Kasumi-1 (cell line): ENCODE measurements around the gene CDC14A.

Experiments used
- DNase-seq, 2 experiments: peaks; one replicate each; lab custom pipeline; 2025; lab: John Stamatoyannopoulos, UW

Gene CDC14A

DNA sequence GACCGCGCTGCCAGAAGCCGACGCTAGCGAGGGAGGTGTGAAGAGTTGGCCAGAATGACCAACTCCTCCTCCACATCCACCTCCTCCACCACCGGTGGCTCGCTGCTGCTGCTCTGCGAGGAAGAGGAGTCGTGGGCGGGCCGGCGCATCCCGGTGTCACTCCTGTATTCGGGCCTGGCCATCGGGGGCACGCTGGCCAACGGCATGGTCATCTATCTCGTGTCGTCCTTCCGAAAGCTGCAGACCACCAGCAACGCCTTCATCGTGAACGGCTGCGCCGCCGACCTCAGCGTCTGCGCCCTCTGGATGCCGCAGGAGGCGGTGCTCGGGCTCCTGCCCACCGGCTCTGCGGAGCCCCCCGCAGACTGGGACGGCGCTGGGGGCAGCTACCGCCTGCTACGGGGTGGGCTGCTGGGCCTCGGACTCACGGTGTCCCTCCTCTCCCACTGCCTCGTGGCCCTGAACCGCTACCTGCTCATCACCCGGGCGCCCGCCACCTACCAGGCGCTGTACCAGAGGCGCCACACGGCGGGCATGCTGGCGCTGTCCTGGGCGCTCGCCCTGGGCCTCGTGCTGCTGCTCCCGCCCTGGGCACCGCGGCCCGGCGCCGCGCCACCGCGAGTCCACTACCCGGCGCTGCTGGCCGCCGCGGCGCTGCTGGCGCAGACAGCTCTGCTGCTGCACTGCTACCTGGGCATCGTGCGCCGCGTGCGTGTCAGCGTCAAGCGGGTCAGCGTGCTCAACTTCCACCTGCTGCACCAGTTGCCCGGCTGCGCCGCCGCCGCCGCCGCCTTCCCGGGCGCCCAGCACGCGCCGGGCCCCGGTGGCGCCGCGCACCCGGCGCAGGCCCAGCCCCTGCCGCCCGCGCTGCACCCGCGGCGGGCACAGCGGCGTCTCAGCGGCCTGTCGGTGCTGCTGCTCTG lies 186.9 kb downstream of the CDC14A start:
- no peak for DNase-seq

DNA sequence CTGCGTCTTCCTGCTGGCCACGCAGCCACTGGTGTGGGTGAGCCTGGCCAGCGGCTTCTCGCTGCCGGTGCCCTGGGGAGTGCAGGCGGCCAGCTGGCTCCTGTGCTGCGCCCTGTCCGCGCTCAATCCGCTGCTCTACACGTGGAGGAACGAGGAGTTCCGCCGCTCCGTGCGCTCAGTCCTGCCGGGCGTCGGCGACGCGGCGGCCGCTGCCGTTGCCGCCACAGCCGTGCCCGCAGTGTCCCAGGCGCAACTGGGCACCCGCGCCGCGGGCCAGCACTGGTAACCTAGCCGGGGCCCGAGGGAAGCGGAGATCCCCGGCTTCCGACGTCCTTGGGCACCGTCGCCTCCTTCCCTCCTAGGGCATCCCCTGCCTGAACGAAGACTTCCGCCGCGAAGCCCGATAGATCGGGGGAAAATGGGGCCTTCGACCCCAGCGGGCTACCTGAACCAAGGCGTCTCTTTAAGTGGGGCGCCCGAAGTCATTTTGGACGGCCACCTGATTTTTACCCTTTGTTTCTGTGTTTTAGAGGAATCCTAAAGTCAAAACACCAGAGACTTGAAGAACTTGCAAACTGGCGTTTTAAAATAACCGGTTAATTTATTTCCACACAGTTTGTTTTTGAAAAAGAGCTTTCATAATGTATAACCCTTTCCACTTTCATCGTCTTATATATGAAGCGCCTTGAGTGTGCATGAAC lies 187.7 kb downstream of the CDC14A start:
- DNase-seq: peak in 1 of 2 experiments; percentile 27

DNA sequence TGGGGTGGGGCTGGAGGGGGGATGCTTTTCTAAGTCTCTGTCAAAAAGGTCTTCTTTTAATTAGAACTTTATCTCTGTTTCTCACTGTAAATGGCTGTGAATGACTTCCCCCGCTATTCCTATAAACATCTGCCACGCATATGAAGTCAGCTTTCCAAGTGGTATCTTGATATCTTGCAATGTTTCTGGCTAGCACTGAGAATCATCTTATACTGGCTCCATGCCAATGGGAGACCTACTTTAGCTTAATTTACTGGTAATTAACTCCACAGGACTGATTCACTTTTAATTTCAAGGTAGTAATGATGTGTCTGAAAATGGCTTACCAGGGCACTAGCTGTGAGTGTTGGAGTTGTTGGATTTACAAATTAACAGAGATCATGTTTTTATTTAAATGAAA lies 190.0 kb downstream of the CDC14A start:
- no peak for DNase-seq

DNA sequence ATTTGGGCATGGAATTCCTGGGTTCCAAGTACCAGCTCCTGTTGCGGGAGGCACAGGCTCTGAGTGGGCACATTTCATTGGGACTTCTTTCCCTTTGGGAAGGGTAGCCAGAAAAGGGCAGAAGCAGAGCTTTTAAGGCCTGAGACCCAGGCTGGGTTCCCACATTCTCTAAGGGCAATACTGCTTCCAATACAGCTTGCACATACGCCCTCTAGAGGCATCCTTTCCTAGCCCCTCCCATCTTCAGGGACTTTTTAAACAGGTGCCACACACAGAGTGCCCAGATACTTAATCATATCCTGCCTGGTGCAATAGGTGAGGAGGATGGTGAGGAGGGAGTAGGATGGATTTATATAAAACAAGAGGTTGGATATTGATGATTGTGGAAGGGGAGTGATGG lies 191.3 kb downstream of the CDC14A start:
- peak; percentile 58 to 67 for DNase-seq

DNA sequence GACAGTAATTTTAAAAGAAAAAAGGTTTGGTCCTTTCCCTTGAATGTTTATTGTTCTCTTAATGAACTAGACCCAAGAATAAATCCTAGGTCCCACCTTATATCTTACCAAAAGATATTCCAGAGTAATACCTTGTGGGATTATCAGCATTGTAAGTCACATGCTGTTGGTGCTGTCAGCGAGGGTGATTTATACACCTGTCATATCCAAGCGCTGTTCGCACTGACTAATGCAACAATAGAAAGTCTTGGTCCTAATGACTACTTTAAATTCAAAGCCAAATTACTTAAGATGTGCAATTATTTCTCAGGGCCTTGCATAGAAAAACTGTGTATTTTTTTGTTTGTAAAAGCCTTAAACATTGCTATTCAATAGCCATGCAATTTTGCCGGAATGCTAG lies 192.5 kb downstream of the CDC14A start:
- DNase-seq: no peak

DNA sequence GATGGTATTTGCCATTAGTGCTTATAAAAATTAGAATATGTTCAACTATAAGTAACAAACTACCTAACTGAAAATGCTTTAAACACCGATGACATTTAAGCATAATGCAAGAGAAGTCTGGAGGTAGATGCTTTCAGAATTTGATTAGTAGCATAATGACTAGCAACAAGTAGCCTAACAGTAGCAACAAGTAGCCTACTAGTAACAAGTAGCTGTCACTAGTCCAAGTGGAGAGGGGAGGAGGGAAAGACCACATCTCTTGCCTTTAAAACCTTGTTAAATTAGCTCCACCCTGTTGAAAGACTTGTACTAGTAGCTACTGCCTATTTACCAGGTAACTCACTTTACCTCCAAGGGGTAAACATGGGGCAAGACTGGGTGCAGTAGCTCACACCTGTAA lies 193.5 kb downstream of the CDC14A start:
- DNase-seq: no peak

DNA sequence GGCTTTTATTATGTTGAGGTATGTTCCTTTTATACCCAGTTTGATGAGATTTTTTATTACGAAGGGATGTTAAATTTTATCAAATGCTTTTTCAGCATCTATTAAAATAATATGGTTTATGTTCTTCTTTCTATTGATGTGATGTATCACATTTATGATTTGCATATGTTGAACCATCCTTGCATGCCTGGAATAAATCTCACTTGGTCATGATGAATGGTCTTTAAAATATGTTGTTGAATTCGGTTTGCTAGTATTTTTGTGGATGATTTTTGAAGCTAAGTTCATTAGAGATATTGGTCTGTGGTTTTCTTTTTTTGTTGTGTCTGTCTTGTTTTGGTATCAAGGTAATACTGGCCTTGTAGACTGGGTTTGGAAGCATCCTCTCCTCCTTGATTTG lies 199.7 kb downstream of the CDC14A start:
- no peak for DNase-seq

DNA sequence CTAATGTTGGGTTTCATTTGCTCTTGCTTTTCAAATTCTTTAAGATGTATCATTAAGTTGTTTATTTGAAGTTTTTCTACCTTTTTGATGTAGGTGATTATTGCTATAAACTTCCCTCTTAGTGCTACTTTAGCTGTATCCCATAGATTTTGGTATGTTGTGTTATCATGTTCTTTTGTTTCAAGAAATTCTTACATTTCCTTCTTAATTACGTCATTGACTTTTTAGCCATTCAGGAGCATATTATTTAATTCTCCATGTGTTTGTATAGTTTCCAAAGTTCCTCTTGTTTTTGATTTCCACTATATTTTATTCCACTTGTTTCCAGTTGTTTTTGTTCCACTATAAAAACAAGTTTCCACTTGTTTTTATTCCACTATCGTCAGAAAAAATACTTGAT lies 200.6 kb downstream of the CDC14A start:
- DNase-seq: no peak

DNA sequence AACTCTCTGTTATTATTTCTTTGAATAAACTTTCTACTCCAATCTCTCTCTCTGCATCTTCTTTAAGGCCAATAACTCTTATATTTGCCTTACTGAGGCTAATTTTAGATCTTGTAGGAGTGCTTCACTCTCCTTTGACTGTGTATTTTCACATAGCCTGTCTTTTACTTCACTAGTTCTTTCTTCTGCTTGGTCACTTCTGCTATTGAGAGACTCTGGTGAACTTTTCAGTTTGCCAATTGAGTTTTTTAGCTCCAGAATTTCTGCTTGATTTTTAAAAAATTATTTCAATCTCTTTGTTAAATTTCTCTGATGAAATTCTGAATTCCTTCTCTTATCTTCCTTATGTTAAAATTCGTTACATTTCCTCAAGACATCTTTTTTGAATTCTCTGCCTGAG lies 203.9 kb downstream of the CDC14A start:
- DNase-seq: no peak

DNA sequence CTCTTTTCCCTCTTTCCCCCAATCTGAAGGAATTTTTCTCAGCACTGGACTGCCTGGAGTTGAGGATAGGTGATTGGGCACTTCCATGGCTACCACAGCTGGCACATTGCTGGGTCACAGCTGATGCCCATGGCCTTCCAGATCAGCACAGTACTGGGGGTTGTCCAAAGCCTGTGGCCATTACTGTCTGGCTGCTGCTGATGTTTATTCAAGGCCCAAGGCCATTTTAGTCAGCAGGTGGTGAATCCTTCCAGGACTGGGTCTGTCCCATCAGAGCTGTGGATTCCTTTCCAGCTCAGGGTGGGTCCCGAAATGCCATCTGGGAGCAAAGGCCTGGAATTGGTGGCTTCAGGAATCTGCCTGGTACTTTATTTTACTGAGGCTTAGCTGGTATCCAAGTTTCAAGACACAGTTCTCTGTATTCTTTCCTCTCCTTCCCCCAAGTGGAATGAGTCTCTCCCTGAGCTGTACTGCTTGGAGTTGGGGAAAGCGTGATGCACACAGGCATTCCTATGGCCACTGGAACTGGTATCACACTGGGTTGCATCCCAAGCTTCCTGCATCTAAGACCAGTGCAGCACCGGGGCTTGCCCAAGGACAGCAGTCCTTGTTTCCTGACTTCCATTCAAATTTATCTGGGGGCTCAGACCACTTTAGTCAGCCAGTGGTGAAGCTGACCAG lies 204.8 kb downstream of the CDC14A start:
- no peak for DNase-seq

DNA sequence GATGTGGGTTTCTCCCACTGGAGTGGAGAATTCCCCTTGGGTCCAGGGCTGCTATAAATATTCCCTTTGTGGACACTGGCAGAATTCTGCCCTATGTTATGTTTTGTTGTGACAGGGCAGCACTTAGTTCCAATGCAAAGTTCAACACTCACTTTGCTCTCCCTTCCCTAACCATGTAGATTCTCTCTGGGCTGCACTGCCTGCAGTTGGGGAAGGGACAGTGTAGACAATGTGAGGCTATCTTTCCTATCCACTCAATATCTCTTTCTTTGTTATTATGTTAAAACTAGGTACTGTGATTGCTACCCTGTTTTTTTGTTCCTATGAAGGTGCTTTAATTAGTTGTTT lies 205.3 kb downstream of the CDC14A start:
- no peak for DNase-seq

DNA sequence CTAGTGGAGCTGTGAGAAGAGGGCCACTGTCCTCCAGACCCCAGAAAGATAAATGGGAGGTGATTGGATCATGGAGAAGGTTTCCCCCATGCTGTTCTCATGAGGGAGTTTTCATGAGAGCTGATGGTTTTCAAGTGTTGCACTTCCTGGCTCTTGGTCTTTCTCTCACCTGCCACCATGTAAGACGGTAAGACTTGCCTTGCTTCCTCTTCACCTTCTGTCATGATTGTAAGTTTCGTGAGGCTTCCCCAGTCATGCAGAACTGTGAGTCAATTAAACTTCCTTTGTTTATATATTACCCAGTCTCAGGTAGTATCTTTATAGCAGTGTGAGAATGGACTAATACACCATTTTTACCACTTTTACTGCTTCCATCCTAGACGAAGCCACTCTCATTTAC lies 213.2 kb downstream of the CDC14A start:
- no peak for DNase-seq

DNA sequence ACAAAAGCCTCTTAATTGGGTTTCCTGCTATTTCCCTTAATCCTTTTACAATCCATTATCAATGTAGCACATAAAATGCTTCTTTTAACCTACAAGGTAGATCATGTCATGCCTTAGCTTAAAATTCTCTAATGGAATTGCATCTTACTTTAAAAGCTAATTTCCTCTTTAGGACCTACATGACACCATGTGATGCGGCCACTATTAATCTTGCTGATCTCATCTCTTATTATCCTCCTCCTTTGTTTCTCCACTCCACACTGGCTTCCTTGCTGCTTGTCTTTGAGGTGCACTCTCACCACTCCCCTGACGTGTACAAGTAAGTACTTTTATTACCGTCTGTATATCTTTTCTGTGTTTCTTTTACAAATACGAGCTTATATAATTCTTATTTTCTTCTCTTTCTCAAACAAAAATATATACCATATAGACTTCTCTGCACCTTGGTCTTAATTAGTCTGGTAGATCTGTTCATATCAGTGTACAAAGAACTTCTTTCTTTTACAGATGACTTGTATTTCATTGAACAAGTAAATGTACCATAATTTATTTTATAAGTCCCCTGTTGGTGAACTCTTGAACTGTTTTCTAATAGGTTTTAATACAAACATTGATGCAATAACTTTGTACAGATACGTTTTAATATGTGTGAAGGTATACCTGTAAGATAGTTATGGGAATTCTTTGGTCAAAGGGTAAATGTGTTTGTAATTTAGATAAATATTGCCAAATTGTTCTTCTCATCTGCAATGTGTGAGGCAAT lies 213.8 kb downstream of the CDC14A start:
- no peak for DNase-seq

DNA sequence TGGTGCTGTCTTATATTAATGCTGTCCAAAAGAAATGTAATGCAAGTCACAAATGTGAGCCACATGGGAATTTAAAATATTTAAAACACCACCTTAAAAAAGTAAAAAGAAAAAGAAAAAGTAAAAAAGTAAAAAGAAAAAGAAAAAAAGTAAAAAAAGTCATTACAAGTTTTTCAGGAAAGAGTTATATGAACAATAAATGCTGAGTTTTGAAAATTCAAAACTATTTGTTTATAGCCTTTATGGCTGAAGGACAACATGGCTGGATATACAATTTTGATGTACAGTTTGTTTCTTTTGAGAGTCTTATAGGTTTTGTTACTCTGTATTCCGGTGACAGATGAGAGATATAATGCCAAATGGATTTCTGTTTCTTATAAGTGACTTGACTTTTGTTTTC lies 214.8 kb downstream of the CDC14A start:
- no peak for DNase-seq
